ENCODE data around the gene CDCA4. TPM values are rescaled to one million over a fixed set of nuclear protein-coding genes. Genes with fewer than 3 reads are reported as not detected.
A peak's percentile ranks its signal among the peaks of the same experiment; 100 is the strongest.
"Not testable (repeated sequence)": the region's sequence is repeated elsewhere in the genome, so short reads cannot be mapped to it uniquely, and the experiment has no call there.

Gene CDCA4
- total RNA-seq, 2 donors from 2014 or later = 12.3 to 17.6 TPM

DNA sequence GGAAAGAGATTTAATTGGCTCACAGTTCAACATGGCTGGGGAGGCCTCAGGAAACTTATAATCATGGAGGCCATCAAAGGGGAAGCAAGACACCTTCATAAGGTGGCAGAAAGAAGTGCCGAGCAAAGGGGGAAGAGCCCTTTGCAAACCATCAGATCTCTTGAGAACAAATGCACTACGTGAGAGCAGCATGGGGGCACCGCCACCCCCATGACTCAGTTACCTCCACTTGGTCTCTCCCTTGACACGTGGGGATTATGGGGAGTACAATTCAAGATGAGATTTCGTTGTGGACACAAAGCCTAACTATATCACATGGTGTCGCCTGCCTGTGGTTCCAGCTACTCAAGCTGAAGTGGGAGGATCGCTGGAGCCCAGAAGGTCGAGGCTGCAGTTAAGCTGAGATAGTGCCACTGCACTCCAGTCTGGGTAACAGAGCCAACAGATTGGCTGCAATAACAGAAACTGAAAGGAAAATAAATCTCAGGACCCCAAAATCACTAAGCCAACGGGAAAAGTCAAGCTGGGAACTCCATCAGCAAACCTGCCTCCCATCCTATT lies 10.0 kb upstream of the CDCA4 start:
- no peak for DNase-seq (ENCODE audit: low spot score)
- H3K4me3 ChIP-seq = no peak overlapping the region
- H3K36me3 ChIP-seq = no peaks in the 10 kb centered on the region
- no peak for TF ChIP-seq POLR2AphosphoS5 (IDR thresholded peaks at IDR 0.05)
- no peak for TF ChIP-seq POLR2A (IDR thresholded peaks at IDR 0.05)
- TF ChIP-seq, protein P1, sequence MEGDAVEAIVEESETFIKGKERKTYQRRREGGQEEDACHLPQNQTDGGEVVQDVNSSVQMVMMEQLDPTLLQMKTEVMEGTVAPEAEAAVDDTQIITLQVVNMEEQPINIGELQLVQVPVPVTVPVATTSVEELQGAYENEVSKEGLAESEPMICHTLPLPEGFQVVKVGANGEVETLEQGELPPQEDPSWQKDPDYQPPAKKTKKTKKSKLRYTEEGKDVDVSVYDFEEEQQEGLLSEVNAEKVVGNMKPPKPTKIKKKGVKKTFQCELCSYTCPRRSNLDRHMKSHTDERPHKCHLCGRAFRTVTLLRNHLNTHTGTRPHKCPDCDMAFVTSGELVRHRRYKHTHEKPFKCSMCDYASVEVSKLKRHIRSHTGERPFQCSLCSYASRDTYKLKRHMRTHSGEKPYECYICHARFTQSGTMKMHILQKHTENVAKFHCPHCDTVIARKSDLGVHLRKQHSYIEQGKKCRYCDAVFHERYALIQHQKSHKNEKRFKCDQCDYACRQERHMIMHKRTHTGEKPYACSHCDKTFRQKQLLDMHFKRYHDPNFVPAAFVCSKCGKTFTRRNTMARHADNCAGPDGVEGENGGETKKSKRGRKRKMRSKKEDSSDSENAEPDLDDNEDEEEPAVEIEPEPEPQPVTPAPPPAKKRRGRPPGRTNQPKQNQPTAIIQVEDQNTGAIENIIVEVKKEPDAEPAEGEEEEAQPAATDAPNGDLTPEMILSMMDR (IDR thresholded peaks at IDR 0.05) = no peak
- H3K9me3 ChIP-seq = no peaks in the 10 kb centered on the region
- H3K27ac ChIP-seq = no peak overlapping the region
- intact Hi-C loops (cut with DNase I) = no loop called here
- 86% methylated on average over 9 of the region's 9 CpGs for WGBS
- no peaks in the 10 kb centered on the region for H3K4me1 ChIP-seq (replicated peaks)
- H3K27me3 ChIP-seq (replicated peaks; ENCODE audit: insufficient read depth) = no peaks in the 10 kb centered on the region

DNA sequence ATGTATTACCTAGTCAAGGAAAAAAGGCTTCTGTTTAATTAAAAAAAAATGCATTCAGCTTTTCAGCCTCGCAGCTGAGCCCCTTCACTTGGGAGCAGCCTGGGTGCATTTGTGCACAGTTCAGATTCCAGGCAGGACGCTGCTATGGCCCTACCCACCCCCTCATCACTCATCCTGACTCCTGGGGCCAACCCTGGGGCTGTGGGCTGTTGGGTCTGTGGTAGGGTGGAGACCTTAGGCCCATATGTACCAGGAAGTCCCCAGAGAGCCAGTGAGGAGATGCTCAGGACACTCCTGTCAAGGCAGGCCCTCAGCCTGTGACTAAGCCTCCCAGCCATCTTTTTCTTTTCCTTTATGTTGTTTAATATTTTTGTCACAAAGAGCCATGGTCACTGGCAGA lies 9.3 kb upstream of the CDCA4 start:
- no peak overlapping the region for H3K27ac ChIP-seq
- no peaks in the 10 kb centered on the region for H3K4me1 ChIP-seq (replicated peaks)
- TF ChIP-seq POLR2A (IDR thresholded peaks at IDR 0.05) = no peak
- TF ChIP-seq POLR2AphosphoS5 (IDR thresholded peaks at IDR 0.05) = no peak
- TF ChIP-seq, protein P1 (IDR thresholded peaks at IDR 0.05) = no peak
- no peaks in the 10 kb centered on the region for H3K9me3 ChIP-seq
- 77% methylated on average over 2 of the region's 2 CpGs for WGBS
- intact Hi-C loops (cut with DNase I) = no loop called here
- no peaks in the 10 kb centered on the region for H3K27me3 ChIP-seq (replicated peaks; ENCODE audit: insufficient read depth)
- no peak overlapping the region for H3K4me3 ChIP-seq
- H3K36me3 ChIP-seq = no peaks in the 10 kb centered on the region
- DNase-seq (ENCODE audit: low spot score) = no peak

DNA sequence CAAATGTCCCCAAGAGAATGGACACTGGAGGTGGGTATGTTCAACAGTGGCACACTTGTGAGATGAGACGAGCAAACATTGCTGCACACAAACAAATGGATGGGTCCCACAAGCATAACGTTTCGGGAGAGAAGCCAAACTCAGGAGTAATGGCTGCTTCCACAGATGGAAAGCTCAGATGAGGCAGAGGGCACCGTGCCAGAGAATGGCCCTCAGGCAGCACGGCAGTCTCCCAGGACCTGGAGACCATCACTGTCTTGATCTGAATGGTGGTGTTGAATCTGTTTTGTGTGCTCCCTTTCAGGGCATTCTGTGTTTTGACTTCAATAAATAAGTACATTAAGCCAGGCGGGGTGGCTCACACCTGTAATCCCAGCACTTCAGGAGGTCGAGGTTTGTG lies 8.5 kb upstream of the CDCA4 start:
- intact Hi-C loops (cut with DNase I) = no loop called here
- Histone ChIP-seq H3K4me3 (no peak overlapping the region), H3K9me3 (no peaks in the 10 kb centered on the region), H3K4me1 (replicated peaks) (no peaks in the 10 kb centered on the region), H3K27me3 (replicated peaks; ENCODE audit: insufficient read depth) (no peaks in the 10 kb centered on the region), H3K36me3 (no peaks in the 10 kb centered on the region), H3K27ac (no peak overlapping the region)
- no peak for DNase-seq (ENCODE audit: low spot score)
- TF ChIP-seq POLR2A (IDR thresholded peaks at IDR 0.05) (no peak), POLR2AphosphoS5 (IDR thresholded peaks at IDR 0.05) (no peak)
- TF ChIP-seq, protein P1 (IDR thresholded peaks at IDR 0.05) = no peak
- WGBS = 74% methylated on average over 7 of the region's 7 CpGs

DNA sequence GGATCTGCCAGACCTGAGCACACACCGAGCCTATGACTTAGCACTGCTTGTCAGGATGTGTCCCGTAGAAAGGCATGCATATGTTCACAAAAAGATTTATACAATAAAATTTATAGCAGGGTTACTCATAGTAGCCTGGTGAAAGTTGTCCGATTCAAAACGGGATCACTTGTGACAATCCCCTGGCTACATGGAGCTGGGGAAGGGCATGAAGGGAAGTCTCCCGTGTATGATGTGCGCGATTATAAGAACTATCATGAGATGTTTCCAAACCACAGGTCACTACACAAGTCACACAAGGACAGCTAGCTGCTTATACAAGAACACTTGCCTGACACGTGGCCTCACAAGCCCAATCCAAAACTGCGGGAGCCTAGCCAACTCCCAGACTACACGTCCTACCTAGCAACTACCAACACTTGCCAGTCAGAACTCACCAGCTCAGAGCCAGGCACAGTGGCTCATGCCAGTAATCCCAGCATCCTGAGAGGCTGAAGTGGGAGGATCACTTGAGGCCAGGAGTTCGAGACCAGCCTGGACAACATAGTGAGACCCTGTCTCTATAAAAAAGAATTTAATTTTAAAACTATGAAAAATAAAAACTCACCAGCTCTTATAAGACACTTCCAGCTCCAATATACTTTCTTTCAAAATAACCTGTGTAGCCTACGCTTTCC lies 7.5 kb upstream of the CDCA4 start:
- no peak overlapping the region for H3K27ac ChIP-seq

DNA sequence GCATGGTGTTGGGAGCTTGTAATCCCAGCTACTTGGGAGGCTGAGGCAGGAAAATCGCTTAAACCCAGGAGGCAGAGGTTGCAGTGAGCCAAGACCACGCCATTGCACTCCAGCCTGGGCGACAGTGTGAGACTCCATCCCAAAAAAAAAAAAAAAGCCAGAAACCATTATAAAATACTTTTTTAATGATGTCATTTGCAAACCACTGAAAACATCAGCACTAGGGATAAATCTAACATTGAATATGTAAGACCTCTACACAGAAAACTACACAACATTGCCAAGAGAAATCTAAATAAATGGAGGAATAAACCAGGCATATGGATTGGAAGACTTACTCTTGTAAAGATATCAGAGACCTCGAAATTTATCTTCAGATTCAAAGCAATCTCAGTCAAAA lies 6.8 kb upstream of the CDCA4 start:
- WGBS = 58% methylated on average over 4 of the region's 4 CpGs

More for the DNA sequence above, 7.5 kb upstream of the CDCA4 start:
- no peak overlapping the region for H3K4me3 ChIP-seq
- TF ChIP-seq, protein P1 (IDR thresholded peaks at IDR 0.05) = no peak
- peak; percentile 17 for TF ChIP-seq POLR2A (IDR thresholded peaks at IDR 0.05)
- H3K27me3 ChIP-seq (replicated peaks; ENCODE audit: insufficient read depth) = no peaks in the 10 kb centered on the region
- 57% methylated on average over 12 of the region's 12 CpGs for WGBS
- intact Hi-C loops (cut with DNase I) = no loop called here
- no peaks in the 10 kb centered on the region for H3K9me3 ChIP-seq
- no peaks in the 10 kb centered on the region for H3K36me3 ChIP-seq
- no peak for DNase-seq (ENCODE audit: low spot score)
- no peaks in the 10 kb centered on the region for H3K4me1 ChIP-seq (replicated peaks)

More for the DNA sequence above, 6.8 kb upstream of the CDCA4 start:
- H3K27me3 ChIP-seq (replicated peaks; ENCODE audit: insufficient read depth); H3K4me1 ChIP-seq (replicated peaks); H3K27ac ChIP-seq; intact Hi-C loops (cut with DNase I); H3K9me3 ChIP-seq; H3K4me3 ChIP-seq; DNase-seq (ENCODE audit: low spot score); H3K36me3 ChIP-seq: not testable (repeated sequence)
